22Rv1 (cell line): ENCODE measurements around the gene RPS19BP1.

Source experiments
- ZFX ChIP-seq: fragments of 450-650 bp; IDR thresholded peaks from 2 replicates; pipeline ENCODE4 v1.6.1; 2017; ENCODE audit warnings: antibody characterized with exemption, borderline replicate concordance
- TF ChIP-seq, protein P1 (sequence below): fragments of 450-650 bp; IDR thresholded peaks from 2 replicates; pipeline ENCODE4 v1.5.1; 2017; ENCODE audit warnings: mild to moderate bottlenecking

DNA sequence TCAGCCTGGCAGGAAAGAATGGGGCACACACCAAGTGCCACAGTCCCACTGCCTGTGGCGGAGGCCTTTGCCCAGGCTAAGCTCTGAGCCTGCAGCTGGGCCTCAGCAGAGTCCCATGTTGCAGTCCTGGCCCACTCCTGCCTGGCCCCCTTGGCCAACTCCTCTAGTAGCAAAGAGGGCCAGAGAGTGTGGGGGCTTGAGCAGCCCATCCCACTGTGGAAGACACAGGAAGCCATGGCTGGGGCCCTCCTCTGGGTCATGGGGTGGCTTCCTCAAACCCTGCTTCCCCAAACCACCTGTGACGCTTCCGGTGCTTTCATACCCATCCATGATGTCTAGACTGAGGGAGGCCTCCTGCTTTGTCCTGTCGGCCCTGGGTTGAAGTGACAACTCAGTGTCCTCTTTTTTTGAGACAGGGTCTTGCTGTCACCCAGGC is 5.8 kb downstream of the RPS19BP1 start:
- TF ChIP-seq, protein P1, sequence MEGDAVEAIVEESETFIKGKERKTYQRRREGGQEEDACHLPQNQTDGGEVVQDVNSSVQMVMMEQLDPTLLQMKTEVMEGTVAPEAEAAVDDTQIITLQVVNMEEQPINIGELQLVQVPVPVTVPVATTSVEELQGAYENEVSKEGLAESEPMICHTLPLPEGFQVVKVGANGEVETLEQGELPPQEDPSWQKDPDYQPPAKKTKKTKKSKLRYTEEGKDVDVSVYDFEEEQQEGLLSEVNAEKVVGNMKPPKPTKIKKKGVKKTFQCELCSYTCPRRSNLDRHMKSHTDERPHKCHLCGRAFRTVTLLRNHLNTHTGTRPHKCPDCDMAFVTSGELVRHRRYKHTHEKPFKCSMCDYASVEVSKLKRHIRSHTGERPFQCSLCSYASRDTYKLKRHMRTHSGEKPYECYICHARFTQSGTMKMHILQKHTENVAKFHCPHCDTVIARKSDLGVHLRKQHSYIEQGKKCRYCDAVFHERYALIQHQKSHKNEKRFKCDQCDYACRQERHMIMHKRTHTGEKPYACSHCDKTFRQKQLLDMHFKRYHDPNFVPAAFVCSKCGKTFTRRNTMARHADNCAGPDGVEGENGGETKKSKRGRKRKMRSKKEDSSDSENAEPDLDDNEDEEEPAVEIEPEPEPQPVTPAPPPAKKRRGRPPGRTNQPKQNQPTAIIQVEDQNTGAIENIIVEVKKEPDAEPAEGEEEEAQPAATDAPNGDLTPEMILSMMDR: no peak
- TF ChIP-seq ZFX: no peak
